ENCODE data around the gene MRPL28.
A peak's percentile ranks its signal among the peaks of the same experiment; 100 is the strongest.
"Not testable (repeated sequence)": the region's sequence is repeated elsewhere in the genome, so short reads cannot be mapped to it uniquely, and the experiment has no call there.

MRPL28 gene

GRCh38 chr16:364595-365491 lies 5.5 kb downstream of the MRPL28 start:
- TF ChIP-seq ZNF274 (IDR thresholded peaks at IDR 0.05; ENCODE audit: low read depth, low read length) (no peak), YY1 (IDR thresholded peaks at IDR 0.05; ENCODE audit: insufficient read depth, insufficient read length) (no peak), SUZ12 (IDR thresholded peaks at IDR 0.05; ENCODE audit: extremely low read depth, insufficient read depth, insufficient read length) (no peak)
- Histone ChIP-seq H3K36me3 (ENCODE audit: insufficient read depth, insufficient read length, low read length) (peaks cover 41% of the 10 kb centered on the region), H3K9ac (ENCODE audit: insufficient read length, low read depth) (peak overlapping the region; percentile 6), H3K27me3 (ENCODE audit: insufficient read depth, insufficient read length) (no peaks in the 10 kb centered on the region), H3K4me1 (ENCODE audit: insufficient read depth, insufficient read length) (peaks cover 22% of the 10 kb centered on the region), H3K9me3 (ENCODE audit: insufficient read depth, low read length) (no peaks in the 10 kb centered on the region), H3K4me3 (ENCODE audit: insufficient read length, low read depth) (no peak overlapping the region)
- no peak for DNase-seq (ENCODE audit: low read depth, low spot score)

DNA sequence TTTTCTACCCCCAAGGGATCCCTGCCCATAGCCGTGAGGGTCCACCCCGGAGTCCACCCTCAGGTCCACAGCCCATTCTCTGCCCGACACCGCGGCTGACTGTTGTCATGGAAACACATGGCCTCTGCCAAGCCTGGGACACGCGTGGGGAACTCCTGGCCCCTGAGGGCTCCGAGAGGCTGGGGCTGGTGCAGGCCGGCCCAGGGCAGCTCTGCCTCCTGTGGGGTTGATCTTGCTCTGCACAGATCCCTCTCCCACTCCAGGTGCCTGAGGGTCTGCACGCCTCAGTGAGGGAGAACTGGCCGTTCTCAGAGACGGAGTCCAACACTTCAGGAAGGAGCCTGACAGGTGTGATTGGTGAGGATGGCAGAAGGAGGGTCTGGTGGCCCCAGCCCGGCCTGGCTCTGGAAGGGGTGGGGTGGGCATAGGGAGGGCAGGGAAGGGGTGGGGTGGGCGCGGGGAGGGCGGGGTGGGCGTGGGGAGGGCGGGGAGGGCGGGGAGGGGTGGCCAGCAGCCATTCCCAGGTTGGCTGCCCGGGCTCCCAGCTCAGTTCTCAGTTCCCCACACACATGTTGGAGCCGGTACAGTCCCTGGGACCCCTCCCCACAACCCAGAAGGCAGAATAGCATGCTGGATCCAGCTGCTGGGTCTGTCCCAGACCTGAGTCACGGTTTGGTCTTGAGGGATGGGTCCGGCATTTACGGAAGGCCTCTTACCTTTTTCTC lies 6.4 kb downstream of the MRPL28 start:
- no peaks in the 10 kb centered on the region for H3K27me3 ChIP-seq (ENCODE audit: insufficient read depth, insufficient read length)
- peaks cover 32% of the 10 kb centered on the region for H3K36me3 ChIP-seq (ENCODE audit: insufficient read depth, insufficient read length, low read length)
- TF ChIP-seq YY1 (IDR thresholded peaks at IDR 0.05; ENCODE audit: insufficient read depth, insufficient read length) = no peak
- TF ChIP-seq SUZ12 (IDR thresholded peaks at IDR 0.05; ENCODE audit: extremely low read depth, insufficient read depth, insufficient read length) = no peak
- TF ChIP-seq ZNF274 (IDR thresholded peaks at IDR 0.05; ENCODE audit: low read depth, low read length) = no peak
- H3K9me3 ChIP-seq (ENCODE audit: insufficient read depth, low read length) = no peaks in the 10 kb centered on the region
- H3K4me1 ChIP-seq (ENCODE audit: insufficient read depth, insufficient read length) = peaks cover 20% of the 10 kb centered on the region
- peak overlapping the region; percentile 6 for H3K9ac ChIP-seq (ENCODE audit: insufficient read length, low read depth)
- DNase-seq (ENCODE audit: low read depth, low spot score) = no peak
- H3K4me3 ChIP-seq (ENCODE audit: insufficient read length, low read depth) = no peak overlapping the region

GRCh38 chr16:363110-363765 lies 7.1 kb downstream of the MRPL28 start:
- no peak for DNase-seq (ENCODE audit: low read depth, low spot score)
- TF ChIP-seq SUZ12 (IDR thresholded peaks at IDR 0.05; ENCODE audit: extremely low read depth, insufficient read depth, insufficient read length) = no peak
- TF ChIP-seq YY1 (IDR thresholded peaks at IDR 0.05; ENCODE audit: insufficient read depth, insufficient read length) = no peak
- no peak for TF ChIP-seq ZNF274 (IDR thresholded peaks at IDR 0.05; ENCODE audit: low read depth, low read length)
- Histone ChIP-seq H3K4me1 (ENCODE audit: insufficient read depth, insufficient read length) (peaks cover 20% of the 10 kb centered on the region), H3K36me3 (ENCODE audit: insufficient read depth, insufficient read length, low read length) (peaks cover 25% of the 10 kb centered on the region), H3K9me3 (ENCODE audit: insufficient read depth, low read length) (no peaks in the 10 kb centered on the region), H3K27me3 (ENCODE audit: insufficient read depth, insufficient read length) (no peaks in the 10 kb centered on the region), H3K9ac (ENCODE audit: insufficient read length, low read depth) (peak overlapping the region; percentile 10), H3K4me3 (ENCODE audit: insufficient read length, low read depth) (no peak overlapping the region)

GRCh38 chr16:362702-362999 lies 7.7 kb downstream of the MRPL28 start:
- not testable (repeated sequence) for H3K9me3 ChIP-seq (ENCODE audit: insufficient read depth, low read length); H3K27me3 ChIP-seq (ENCODE audit: insufficient read depth, insufficient read length); DNase-seq (ENCODE audit: low read depth, low spot score); H3K4me3 ChIP-seq (ENCODE audit: insufficient read length, low read depth)
- Histone ChIP-seq H3K4me1 (ENCODE audit: insufficient read depth, insufficient read length) (peaks cover 20% of the 10 kb centered on the region), H3K9ac (ENCODE audit: insufficient read length, low read depth) (peak overlapping the region; percentile 32), H3K36me3 (ENCODE audit: insufficient read depth, insufficient read length, low read length) (peaks cover 19% of the 10 kb centered on the region)

DNA sequence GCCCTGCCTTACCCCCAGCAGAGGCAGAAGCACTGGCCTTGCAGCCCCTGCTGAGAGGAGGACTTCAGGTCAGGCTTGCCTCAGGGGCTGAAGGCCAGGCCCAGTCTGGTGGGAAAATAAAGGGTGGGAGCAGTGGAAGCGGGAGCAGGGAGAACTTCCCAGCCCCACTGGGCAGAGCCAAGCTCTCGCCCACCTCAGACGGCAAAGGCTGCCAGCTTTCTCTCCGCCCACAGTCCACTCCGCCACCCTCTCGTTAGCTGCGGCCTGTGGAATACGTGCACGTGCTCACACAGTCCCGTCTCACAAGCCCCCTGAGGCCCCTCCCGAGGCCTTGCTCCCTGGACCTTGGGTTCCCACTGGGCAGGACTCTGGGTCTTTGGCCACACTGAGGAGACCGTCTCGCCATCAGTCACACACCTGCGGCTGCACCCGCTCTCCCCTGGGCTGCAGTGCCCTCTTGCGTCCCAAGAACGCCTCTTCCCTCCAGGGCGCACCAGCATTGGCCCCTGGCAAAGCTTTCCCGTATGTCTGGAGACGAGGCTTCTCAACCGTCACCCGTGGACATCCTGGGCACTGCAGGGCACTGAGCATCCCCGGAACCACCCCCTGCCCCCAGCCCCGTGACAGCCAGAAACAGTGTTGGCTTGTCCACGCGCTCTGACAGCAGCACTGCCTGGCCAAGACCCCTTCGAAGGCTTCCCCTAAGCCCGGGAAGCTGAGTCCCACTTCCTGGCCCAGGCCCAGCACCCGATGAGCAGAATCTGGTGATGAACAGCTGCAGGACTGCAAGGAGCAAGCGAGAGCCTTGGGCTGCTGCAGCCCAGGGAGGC lies 8.3 kb downstream of the MRPL28 start:
- no peak overlapping the region for H3K4me3 ChIP-seq (ENCODE audit: insufficient read length, low read depth)
- H3K9ac ChIP-seq (ENCODE audit: insufficient read length, low read depth) = peak overlapping the region; percentile 32
- DNase-seq (ENCODE audit: low read depth, low spot score) = no peak
- TF ChIP-seq YY1 (IDR thresholded peaks at IDR 0.05; ENCODE audit: insufficient read depth, insufficient read length) = no peak
- TF ChIP-seq SUZ12 (IDR thresholded peaks at IDR 0.05; ENCODE audit: extremely low read depth, insufficient read depth, insufficient read length) = no peak
- TF ChIP-seq ZNF274 (IDR thresholded peaks at IDR 0.05; ENCODE audit: low read depth, low read length) = no peak
- H3K36me3 ChIP-seq (ENCODE audit: insufficient read depth, insufficient read length, low read length) = peaks cover 14% of the 10 kb centered on the region
- peaks cover 20% of the 10 kb centered on the region for H3K4me1 ChIP-seq (ENCODE audit: insufficient read depth, insufficient read length)
- H3K27me3 ChIP-seq (ENCODE audit: insufficient read depth, insufficient read length) = no peaks in the 10 kb centered on the region
- no peaks in the 10 kb centered on the region for H3K9me3 ChIP-seq (ENCODE audit: insufficient read depth, low read length)

GRCh38 chr16:361341-361871 lies 8.9 kb downstream of the MRPL28 start:
- TF ChIP-seq SUZ12 (IDR thresholded peaks at IDR 0.05; ENCODE audit: extremely low read depth, insufficient read depth, insufficient read length) = no peak
- no peak for TF ChIP-seq ZNF274 (IDR thresholded peaks at IDR 0.05; ENCODE audit: low read depth, low read length)
- no peak for TF ChIP-seq YY1 (IDR thresholded peaks at IDR 0.05; ENCODE audit: insufficient read depth, insufficient read length)
- H3K4me1 ChIP-seq (ENCODE audit: insufficient read depth, insufficient read length) = peaks cover 20% of the 10 kb centered on the region
- H3K27me3 ChIP-seq (ENCODE audit: insufficient read depth, insufficient read length) = no peaks in the 10 kb centered on the region
- no peak overlapping the region for H3K9ac ChIP-seq (ENCODE audit: insufficient read length, low read depth)
- no peak for DNase-seq (ENCODE audit: low read depth, low spot score)
- no peak overlapping the region for H3K4me3 ChIP-seq (ENCODE audit: insufficient read length, low read depth)
- H3K9me3 ChIP-seq (ENCODE audit: insufficient read depth, low read length) = no peaks in the 10 kb centered on the region
- H3K36me3 ChIP-seq (ENCODE audit: insufficient read depth, insufficient read length, low read length) = peaks cover 7% of the 10 kb centered on the region
